HEK293 (cell line): ENCODE data around the gene SCFD2.

ENCODE experiments used
- CTCF ChIA-PET: fragments of 350-600 bp; formaldehyde crosslinking; extraction: SDS; loops from one replicate; lab custom pipeline; 2021; ENCODE audit warnings: antibody characterized with exemption; lab: Yijun Ruan, JAX
- POLR2A ChIA-PET: fragments of 300-600 bp; formaldehyde crosslinking; extraction: SDS; loops from one replicate; lab custom pipeline; 2020; ENCODE audit warnings: antibody characterized with exemption, inconsistent platforms; lab: Yijun Ruan, JAX
- H3K27ac ChIP-seq: fragments of 200-500 bp; sonication (Bioruptor generic); 2 replicates; pipeline ENCODE4 v1.5.1; 2014; ENCODE audit warnings: low read depth, low read length, control low read depth, inconsistent platforms; ENCODE audit errors: extremely low read depth
- H3K36me3 ChIP-seq, 2 experiments: fragments of 200-500 bp in 1 of 2; sonication (Bioruptor generic) in 1 of 2; 1 replicate in 1 of 2; 2 replicates in 1 of 2; pipeline ENCODE4 v1.5.1; 2014 to 2017; ENCODE audit warnings: inconsistent platforms in 2 of 2, low read length in 2 of 2; ENCODE audit not compliant: control insufficient read depth in 2 of 2, insufficient read depth in 1 of 2
- H3K4me1 ChIP-seq: fragments of 200-500 bp; sonication (Bioruptor generic); 2 replicates; pipeline ENCODE4 v1.5.1; 2014; ENCODE audit warnings: mild to moderate bottlenecking, low read length, inconsistent platforms; ENCODE audit not compliant: control insufficient read depth, insufficient read depth
- H3K4me3 ChIP-seq: 2 replicates; pipeline ENCODE4 v1.5.1; 2011; ENCODE audit warnings: low read depth, mild to moderate bottlenecking, control low read depth, low read length, moderate library complexity
- H3K9me3 ChIP-seq: fragments of 200-500 bp; sonication (Bioruptor generic); 2 replicates; pipeline ENCODE4 v1.5.1; 2014; ENCODE audit warnings: low read depth, low read length, inconsistent platforms; ENCODE audit not compliant: control insufficient read depth, insufficient read depth
- BCL11A ChIP-seq: fragments of 450-650 bp; formaldehyde crosslinking; IDR thresholded peaks from 2 replicates; pipeline ENCODE4 v1.5.1; 2016; ENCODE audit warnings: low read depth, missing biosample characterization, missing genetic modification characterization
- FEZF1 ChIP-seq: fragments of 450-650 bp; formaldehyde crosslinking; IDR thresholded peaks from 2 replicates; pipeline ENCODE4 v1.5.1; 2016; ENCODE audit warnings: missing biosample characterization, missing genetic modification characterization
- GFI1B ChIP-seq: fragments of 450-650 bp; formaldehyde crosslinking; IDR thresholded peaks from 2 replicates; pipeline ENCODE4 v1.5.1; 2016; ENCODE audit warnings: missing biosample characterization, missing genetic modification characterization
- IKZF3 ChIP-seq: fragments of 450-650 bp; IDR thresholded peaks from 2 replicates; pipeline ENCODE4 v1.5.0; 2018; ENCODE audit warnings: missing biosample characterization, mild to moderate bottlenecking, missing genetic modification characterization, moderate library complexity
- KLF10 ChIP-seq: fragments of 450-650 bp; IDR thresholded peaks from 2 replicates; pipeline ENCODE4 v1.5.1; 2018; ENCODE audit warnings: missing biosample characterization, mild to moderate bottlenecking, missing genetic modification characterization
- MYNN ChIP-seq: fragments of 450-650 bp; formaldehyde crosslinking; IDR thresholded peaks from 2 replicates; pipeline ENCODE4 v1.5.1; 2016; ENCODE audit warnings: missing biosample characterization, missing genetic modification characterization, borderline replicate concordance
- OSR2 ChIP-seq: fragments of 450-650 bp; formaldehyde crosslinking; IDR thresholded peaks from 2 replicates; pipeline ENCODE4 v1.5.1; 2016; ENCODE audit warnings: missing biosample characterization, missing genetic modification characterization
- SP7 ChIP-seq: fragments of 450-650 bp; formaldehyde crosslinking; IDR thresholded peaks from 2 replicates; pipeline ENCODE4 v1.5.1; 2016; ENCODE audit warnings: missing biosample characterization, missing genetic modification characterization
- TRIM28 ChIP-seq: IDR thresholded peaks from 2 replicates; pipeline ENCODE4 v1.6.1; 2011; ENCODE audit warnings: low read length, control low read depth, borderline replicate concordance
- ZBTB1 ChIP-seq: fragments of 450-650 bp; formaldehyde crosslinking; IDR thresholded peaks from 2 replicates; pipeline ENCODE4 v1.5.1; 2016; ENCODE audit warnings: missing biosample characterization, missing genetic modification characterization
- ZBTB17 ChIP-seq: fragments of 450-650 bp; formaldehyde crosslinking; IDR thresholded peaks from 2 replicates; pipeline ENCODE4 v1.5.1; 2016; ENCODE audit warnings: missing biosample characterization, missing genetic modification characterization
- ZEB2 ChIP-seq: fragments of 450-650 bp; formaldehyde crosslinking; IDR thresholded peaks from 2 replicates; pipeline ENCODE4 v1.5.1; 2016; ENCODE audit warnings: missing biosample characterization, missing genetic modification characterization
- ZFP41 ChIP-seq: fragments of 450-650 bp; formaldehyde crosslinking; IDR thresholded peaks from 2 replicates; pipeline ENCODE4 v1.5.1; 2016; ENCODE audit warnings: missing biosample characterization, missing genetic modification characterization, borderline replicate concordance
- ZNF16 ChIP-seq: fragments of 450-650 bp; formaldehyde crosslinking; IDR thresholded peaks from 2 replicates; pipeline ENCODE4 v1.5.1; 2016; ENCODE audit warnings: low read depth, missing biosample characterization, missing genetic modification characterization
- ZNF324 ChIP-seq: fragments of 450-650 bp; formaldehyde crosslinking; IDR thresholded peaks from 2 replicates; pipeline ENCODE4 v1.5.1; 2016; ENCODE audit warnings: missing biosample characterization, missing genetic modification characterization
- ZNF501 ChIP-seq: fragments of 450-650 bp; formaldehyde crosslinking; IDR thresholded peaks from 2 replicates; pipeline ENCODE4 v1.5.1; 2016; ENCODE audit warnings: missing biosample characterization, missing genetic modification characterization
- ZNF510 ChIP-seq: fragments of 450-650 bp; formaldehyde crosslinking; IDR thresholded peaks from 2 replicates; pipeline ENCODE4 v1.5.1; 2018; ENCODE audit warnings: mild to moderate bottlenecking, missing genetic modification characterization, missing biosample characterization; ENCODE audit not compliant: insufficient replicate concordance
- ZNF626 ChIP-seq: fragments of 450-650 bp; sonication (Bioruptor Pico); formaldehyde crosslinking; IDR thresholded peaks from 2 replicates; pipeline ENCODE4 v1.5.1; 2018; ENCODE audit warnings: missing biosample characterization, missing genetic modification characterization, inconsistent platforms
- ZNF629 ChIP-seq: fragments of 450-650 bp; formaldehyde crosslinking; IDR thresholded peaks from 2 replicates; pipeline ENCODE4 v1.5.1; 2017; ENCODE audit warnings: missing biosample characterization, missing genetic modification characterization
- ZNF843 ChIP-seq: fragments of 450-650 bp; formaldehyde crosslinking; IDR thresholded peaks from 2 replicates; pipeline ENCODE4 v1.5.1; 2016; ENCODE audit warnings: missing biosample characterization, missing genetic modification characterization
- TF ChIP-seq, protein P1 (sequence below): fragments of 450-650 bp; formaldehyde crosslinking; IDR thresholded peaks from 2 replicates; pipeline ENCODE4 v1.5.1; 2017; ENCODE audit warnings: missing biosample characterization, missing genetic modification characterization
- TF ChIP-seq, protein P2 (sequence below): fragments of 450-650 bp; IDR thresholded peaks from 2 replicates; pipeline ENCODE4 v1.5.1; 2018; ENCODE audit warnings: missing biosample characterization, mild to moderate bottlenecking, missing genetic modification characterization
- TF ChIP-seq, protein P3 (sequence below): fragments of 450-650 bp; formaldehyde crosslinking; IDR thresholded peaks from 2 replicates; pipeline ENCODE4 v1.5.1; 2016; ENCODE audit warnings: missing biosample characterization, missing genetic modification characterization

Gene SCFD2

DNA sequence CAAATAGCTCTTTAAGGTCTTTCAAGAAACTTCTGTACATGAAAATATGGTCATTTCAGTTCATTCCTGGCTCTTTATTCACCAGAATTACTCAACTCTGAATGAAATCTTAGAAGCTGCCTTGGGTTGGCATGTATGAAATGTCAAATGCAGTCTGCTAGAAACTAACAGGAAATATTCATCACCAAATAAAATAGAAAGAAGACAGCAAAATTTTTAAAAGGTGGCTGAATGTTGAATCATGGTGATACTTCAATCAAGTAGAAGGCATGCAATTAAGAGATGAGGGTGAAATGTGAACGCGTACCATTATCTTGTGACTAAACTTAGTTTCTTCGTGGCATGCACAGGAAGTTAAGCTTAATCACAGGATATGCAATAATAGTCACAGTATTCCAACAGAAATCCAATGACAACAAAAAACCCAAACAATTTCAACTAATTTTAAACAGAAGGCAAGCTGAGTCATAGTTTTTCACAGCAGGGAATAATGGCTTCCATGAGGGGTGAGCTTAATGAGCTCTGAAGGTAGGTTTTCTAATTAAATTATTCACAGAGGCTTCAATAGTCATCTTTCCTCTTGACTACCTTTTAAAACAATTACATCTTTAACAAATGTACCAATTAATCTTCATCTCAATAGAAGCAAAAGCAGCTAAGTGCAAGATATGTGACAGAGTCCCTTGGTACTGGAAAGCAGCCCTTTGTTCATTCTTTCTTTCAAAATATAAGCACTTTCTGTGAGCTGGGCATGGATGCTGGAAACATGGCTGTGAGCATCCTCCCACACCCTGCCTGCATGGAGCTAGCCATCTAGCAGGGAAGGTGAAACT lies 44.5 kb downstream of the SCFD2 start:
- Histone ChIP-seq H3K9me3 (no peaks in the 10 kb centered on the region), H3K4me1 (peaks cover 3% of the 10 kb centered on the region; the same call in 1 of the 2 replicates), H3K4me3 (no peak overlapping the region), H3K27ac (no peak overlapping the region), H3K36me3 (no peaks in the 10 kb centered on the region)
- TF ChIP-seq FEZF1 (tag by site-specific recombination) = peak; percentile 24; the same call in 1 of the 2 replicates
- 0 out of 2 replicates have a peak, but pooled peaks have one; percentile 19 for TF ChIP-seq BCL11A
- TF ChIP-seq, protein P1, sequence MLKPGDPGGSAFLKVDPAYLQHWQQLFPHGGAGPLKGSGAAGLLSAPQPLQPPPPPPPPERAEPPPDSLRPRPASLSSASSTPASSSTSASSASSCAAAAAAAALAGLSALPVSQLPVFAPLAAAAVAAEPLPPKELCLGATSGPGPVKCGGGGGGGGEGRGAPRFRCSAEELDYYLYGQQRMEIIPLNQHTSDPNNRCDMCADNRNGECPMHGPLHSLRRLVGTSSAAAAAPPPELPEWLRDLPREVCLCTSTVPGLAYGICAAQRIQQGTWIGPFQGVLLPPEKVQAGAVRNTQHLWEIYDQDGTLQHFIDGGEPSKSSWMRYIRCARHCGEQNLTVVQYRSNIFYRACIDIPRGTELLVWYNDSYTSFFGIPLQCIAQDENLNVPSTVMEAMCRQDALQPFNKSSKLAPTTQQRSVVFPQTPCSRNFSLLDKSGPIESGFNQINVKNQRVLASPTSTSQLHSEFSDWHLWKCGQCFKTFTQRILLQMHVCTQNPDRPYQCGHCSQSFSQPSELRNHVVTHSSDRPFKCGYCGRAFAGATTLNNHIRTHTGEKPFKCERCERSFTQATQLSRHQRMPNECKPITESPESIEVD (tag by site-specific recombination) = peak; percentile 81
- peak; percentile 85; the same call in 1 of the 2 replicates for TF ChIP-seq MYNN (tag by site-specific recombination)
- TF ChIP-seq ZBTB1 (tag by site-specific recombination) = no peak
- 0 out of 2 replicates have a peak, but pooled peaks have one; percentile 35 for TF ChIP-seq ZBTB17 (tag by site-specific recombination)
- no peak for TF ChIP-seq ZFP41 (tag by site-specific recombination)
- TF ChIP-seq SP7 (tag by site-specific recombination) = peak; percentile 48
- TF ChIP-seq OSR2 = peak; percentile 46; the same call in 1 of the 2 replicates
- TF ChIP-seq ZNF626 (tag by site-specific recombination) = no peak
- TF ChIP-seq, protein P2, sequence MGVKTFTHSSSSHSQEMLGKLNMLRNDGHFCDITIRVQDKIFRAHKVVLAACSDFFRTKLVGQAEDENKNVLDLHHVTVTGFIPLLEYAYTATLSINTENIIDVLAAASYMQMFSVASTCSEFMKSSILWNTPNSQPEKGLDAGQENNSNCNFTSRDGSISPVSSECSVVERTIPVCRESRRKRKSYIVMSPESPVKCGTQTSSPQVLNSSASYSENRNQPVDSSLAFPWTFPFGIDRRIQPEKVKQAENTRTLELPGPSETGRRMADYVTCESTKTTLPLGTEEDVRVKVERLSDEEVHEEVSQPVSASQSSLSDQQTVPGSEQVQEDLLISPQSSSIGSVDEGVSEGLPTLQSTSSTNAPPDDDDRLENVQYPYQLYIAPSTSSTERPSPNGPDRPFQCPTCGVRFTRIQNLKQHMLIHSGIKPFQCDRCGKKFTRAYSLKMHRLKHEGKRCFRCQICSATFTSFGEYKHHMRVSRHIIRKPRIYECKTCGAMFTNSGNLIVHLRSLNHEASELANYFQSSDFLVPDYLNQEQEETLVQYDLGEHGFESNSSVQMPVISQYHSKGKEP (tag by site-specific recombination) = peak; percentile 72
- TF ChIP-seq, protein P3, sequence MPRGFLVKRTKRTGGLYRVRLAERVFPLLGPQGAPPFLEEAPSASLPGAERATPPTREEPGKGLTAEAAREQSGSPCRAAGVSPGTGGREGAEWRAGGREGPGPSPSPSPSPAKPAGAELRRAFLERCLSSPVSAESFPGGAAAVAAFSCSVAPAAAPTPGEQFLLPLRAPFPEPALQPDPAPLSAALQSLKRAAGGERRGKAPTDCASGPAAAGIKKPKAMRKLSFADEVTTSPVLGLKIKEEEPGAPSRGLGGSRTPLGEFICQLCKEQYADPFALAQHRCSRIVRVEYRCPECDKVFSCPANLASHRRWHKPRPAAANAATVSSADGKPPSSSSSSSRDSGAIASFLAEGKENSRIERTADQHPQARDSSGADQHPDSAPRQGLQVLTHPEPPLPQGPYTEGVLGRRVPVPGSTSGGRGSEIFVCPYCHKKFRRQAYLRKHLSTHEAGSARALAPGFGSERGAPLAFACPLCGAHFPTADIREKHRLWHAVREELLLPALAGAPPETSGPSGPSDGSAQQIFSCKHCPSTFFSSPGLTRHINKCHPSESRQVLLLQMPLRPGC = 0 out of 2 replicates have a peak, but pooled peaks have one; percentile 45
- no peak for TF ChIP-seq ZNF501 (tag by site-specific recombination)
- peak; percentile 79 for TF ChIP-seq ZNF629
- TF ChIP-seq ZNF510 (tag by site-specific recombination) = peak; percentile 12
- peak; percentile 56 for TF ChIP-seq TRIM28
- peak; percentile 48; the same call in 1 of the 2 replicates for TF ChIP-seq ZNF843 (tag by site-specific recombination)
- TF ChIP-seq GFI1B (tag by site-specific recombination) = no peak
- no peak for TF ChIP-seq ZNF324 (tag by site-specific recombination)
- TF ChIP-seq IKZF3 (tag by site-specific recombination) = 0 out of 2 replicates have a peak, but pooled peaks have one; percentile 24
- TF ChIP-seq KLF10 = 0 out of 2 replicates have a peak, but pooled peaks have one; percentile 26
- peak; percentile 47; the same call in 1 of the 2 replicates for TF ChIP-seq ZEB2 (tag by site-specific recombination)
- no peak for TF ChIP-seq ZNF16 (tag by site-specific recombination)
- ChIA-PET POLR2A (no interaction called here), CTCF (no interaction called here)
